Tibial artery (tissue), 4 donors: ENCODE results near the gene RABGAP1L.
"Not testable (repeated sequence)": the region's sequence is repeated elsewhere in the genome, so short reads cannot be mapped to it uniquely, and the experiment has no call there.

ENCODE experiments used
- DNase-seq, 2 donors: peaks; one replicate each; pipeline ENCODE4 v3.0.0-alpha.2; 2019
- H3K27ac ChIP-seq, 2 donors: fragments of 200-600 bp; sonication (generic) in 1 of 2; 1 replicate in 1 of 2; 2 replicates in 1 of 2; pipeline ENCODE4 v1.5.1; 2018 to 2019; ENCODE audit warnings: mild to moderate bottlenecking in 1 of 2
- H3K27me3 ChIP-seq, 2 donors: fragments of 200-600 bp; sonication (generic) in 1 of 2; one replicate each; pipeline versions ENCODE4 v1.5.1 to v1.6.0; 2016 to 2019
- H3K36me3 ChIP-seq, 3 donors: fragments of 200-600 bp; sonication (generic) in 2 of 3; one replicate each; pipeline ENCODE4 v1.5.1; 2016 to 2019; ENCODE audit warnings: mild to moderate bottlenecking in 2 of 3
- H3K4me1 ChIP-seq, 4 donors: fragments of 200-600 bp; sonication (generic) in 2 of 4; 1 replicate in 3 of 4; 2 replicates in 1 of 4; pipeline ENCODE4 v1.5.1; 2016 to 2019
- H3K4me3 ChIP-seq, 2 donors: fragments of 200-600 bp; sonication (generic) in 1 of 2; 1 replicate in 1 of 2; 2 replicates in 1 of 2; pipeline ENCODE4 v1.5.1; 2018 to 2019; ENCODE audit warnings: mild to moderate bottlenecking in 2 of 2
- H3K9me3 ChIP-seq, 3 donors: fragments of 200-600 bp; sonication (generic) in 1 of 3; one replicate each; pipeline ENCODE4 v1.5.1; 2016 to 2019
- intact Hi-C: fragments of 100-400 bp; cut with DNase I; formaldehyde crosslinking; loops from one replicate; pipeline ENCODE4 v1.15.0; 2023; ENCODE audit warnings: low total_unique reads
- TF ChIP-seq, protein P1 (sequence below), 2 experiments: fragments of 200-600 bp in 1 of 2; fragments of 450-650 bp in 1 of 2; IDR thresholded peaks; one replicate each; pipeline ENCODE4 v1.5.1; 2017 to 2019; ENCODE audit warnings: antibody characterized with exemption in 2 of 2, mild to moderate bottlenecking in 1 of 2, moderate library complexity in 1 of 2

RABGAP1L gene

DNA sequence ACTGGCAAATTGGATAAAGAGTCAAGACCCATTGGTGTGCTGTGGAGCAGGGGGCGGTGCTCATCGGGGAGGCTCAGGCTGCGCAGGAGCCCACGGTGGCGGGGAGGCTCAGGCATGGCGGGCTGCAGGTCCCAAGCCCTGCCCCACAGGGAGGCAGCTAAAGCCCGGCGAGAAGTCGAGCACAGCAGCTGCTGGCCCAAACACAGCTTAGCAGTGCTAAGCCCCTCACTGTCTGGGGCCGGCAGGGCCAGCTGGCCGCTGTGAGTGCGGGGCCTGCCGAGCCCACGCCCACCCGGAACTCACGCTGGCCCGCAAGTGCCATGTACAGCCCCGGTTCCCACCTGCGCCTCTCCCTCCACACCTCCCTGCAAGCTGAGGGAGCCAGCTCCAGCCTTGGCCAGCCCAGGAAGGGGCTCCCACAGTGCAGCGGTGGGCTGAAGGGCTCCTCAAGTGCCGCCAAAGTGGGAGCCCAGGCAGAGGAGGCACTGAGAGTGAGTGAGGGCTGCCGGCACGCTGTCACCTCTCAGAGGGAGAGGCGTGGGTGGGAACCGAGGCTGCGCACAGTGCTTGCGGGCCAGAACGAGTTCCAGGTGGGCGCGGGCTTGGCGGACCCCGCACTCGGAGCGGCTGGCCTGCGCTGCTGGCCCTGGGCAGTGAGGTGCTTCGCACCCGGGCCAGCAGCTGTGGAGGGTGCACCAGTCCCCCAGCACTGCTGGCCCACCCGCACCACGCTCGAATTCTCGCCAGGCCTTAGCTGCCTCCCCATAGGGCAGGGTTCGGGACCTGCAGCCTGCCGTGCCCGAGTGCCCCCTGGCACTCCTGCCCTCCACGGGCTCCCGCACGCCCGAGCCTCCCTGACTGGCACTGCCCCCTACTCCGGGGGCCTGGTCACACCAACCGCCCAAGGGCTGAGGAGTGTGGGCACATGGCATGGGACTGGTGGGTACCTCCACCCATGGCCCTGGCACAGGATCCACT, 551.8 kb downstream of the RABGAP1L start:
- Histone ChIP-seq H3K27ac (no peak overlapping the region), H3K9me3 (no peaks in the 10 kb centered on the region), H3K36me3 (peaks cover 0 to 7% (median 0%) of the 10 kb centered on the region in 3 donors), H3K4me3 (no peak overlapping the region), H3K27me3 (no peaks in the 10 kb centered on the region), H3K4me1 (no peaks in the 10 kb centered on the region)
- TF ChIP-seq, protein P1, sequence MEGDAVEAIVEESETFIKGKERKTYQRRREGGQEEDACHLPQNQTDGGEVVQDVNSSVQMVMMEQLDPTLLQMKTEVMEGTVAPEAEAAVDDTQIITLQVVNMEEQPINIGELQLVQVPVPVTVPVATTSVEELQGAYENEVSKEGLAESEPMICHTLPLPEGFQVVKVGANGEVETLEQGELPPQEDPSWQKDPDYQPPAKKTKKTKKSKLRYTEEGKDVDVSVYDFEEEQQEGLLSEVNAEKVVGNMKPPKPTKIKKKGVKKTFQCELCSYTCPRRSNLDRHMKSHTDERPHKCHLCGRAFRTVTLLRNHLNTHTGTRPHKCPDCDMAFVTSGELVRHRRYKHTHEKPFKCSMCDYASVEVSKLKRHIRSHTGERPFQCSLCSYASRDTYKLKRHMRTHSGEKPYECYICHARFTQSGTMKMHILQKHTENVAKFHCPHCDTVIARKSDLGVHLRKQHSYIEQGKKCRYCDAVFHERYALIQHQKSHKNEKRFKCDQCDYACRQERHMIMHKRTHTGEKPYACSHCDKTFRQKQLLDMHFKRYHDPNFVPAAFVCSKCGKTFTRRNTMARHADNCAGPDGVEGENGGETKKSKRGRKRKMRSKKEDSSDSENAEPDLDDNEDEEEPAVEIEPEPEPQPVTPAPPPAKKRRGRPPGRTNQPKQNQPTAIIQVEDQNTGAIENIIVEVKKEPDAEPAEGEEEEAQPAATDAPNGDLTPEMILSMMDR (IDR thresholded peaks at IDR 0.05), result no peak
- intact Hi-C loops, result no loop called here
- DNase-seq, result no peak

DNA sequence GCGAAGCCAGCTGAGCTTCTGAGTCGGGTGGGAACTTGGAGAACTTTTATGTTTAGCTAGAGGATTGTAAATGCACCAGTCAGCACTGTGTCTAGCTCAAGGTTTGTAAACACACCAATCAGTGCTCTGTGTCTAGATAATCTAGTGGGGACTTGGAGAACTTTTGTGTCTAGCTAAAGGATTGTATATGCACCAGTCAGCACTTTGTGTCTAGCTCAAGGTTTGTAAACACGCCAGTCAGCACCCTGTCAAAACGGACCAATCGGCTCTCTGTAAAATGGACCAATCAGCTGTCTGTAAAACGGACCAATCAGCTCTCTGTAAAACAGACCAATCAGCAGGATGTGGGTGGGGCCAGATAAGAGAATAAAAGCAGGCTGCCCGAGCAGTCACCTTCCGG, 552.5 kb downstream of the RABGAP1L start:
- H3K9me3 ChIP-seq, DNase-seq, H3K27ac ChIP-seq, H3K4me1 ChIP-seq, intact Hi-C loops, H3K36me3 ChIP-seq, H3K27me3 ChIP-seq, H3K4me3 ChIP-seq: not testable (repeated sequence)

DNA sequence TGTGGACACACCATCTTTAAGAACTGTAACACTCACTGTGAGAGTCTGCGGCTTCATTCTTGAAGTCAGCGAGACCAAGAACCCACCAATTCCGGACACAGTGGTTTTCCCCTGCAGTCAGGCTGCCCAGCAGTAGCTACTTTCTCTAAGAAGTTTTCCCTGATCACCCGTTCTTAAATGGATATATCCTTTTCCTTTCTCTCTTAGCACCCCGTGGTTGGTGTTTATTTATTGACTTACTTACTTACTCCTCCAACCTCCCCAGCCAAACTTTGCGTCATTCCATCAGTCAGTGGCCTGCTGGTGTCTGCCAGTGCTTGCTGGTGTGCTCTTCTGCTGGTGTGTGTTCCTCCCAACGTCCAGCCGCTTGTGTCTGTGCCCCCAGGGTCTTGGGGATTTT, 553.2 kb downstream of the RABGAP1L start:
- Histone ChIP-seq H3K4me1 (no peaks in the 10 kb centered on the region), H3K9me3 (no peaks in the 10 kb centered on the region), H3K27me3 (no peaks in the 10 kb centered on the region), H3K36me3 (peaks cover 0 to 7% (median 0%) of the 10 kb centered on the region in 3 donors), H3K27ac (no peak overlapping the region), H3K4me3 (no peak overlapping the region)
- no peak for DNase-seq
- intact Hi-C loops, result no loop called here
- TF ChIP-seq, protein P1 (IDR thresholded peaks at IDR 0.05), result no peak

DNA sequence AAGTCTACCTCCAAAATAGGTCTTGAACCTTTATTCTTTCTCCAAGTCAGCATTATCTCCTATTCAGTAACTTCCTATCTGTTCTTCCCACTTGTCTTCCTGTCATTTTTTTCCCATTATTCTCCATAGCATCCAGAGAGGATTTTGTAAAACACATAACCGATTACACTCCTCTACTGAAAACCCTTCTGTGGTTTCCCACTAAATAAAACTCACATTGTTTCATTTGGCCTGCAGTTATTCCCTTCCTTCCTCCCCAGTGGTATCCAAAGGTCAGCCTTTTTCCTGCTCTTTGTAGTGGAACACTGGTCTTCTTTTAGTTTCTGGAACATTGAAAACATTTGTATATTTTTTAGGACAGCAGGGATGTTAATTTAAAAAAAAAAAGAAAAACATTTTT, 554.5 kb downstream of the RABGAP1L start:
- DNase-seq, result no peak
- H3K9me3 ChIP-seq, result no peaks in the 10 kb centered on the region

DNA sequence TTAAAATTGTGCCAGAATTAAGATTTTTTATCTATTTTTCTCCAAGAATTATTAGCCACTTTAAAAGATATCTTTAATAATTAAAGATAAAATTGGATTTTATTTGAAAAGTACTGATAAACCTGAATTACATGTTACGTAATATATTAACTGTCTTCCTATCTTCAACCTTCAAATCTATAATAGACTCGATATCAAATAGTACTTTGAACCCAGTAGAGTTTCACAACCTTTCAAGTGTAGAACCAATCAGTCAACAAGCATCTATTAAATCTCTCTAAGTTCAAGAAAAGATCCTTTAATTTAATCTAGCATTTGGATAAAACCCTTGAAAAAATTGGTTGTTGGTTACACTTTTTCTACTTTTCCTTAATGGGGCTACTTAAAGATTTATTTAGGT, 559.9 kb downstream of the RABGAP1L start:
- H3K27ac ChIP-seq, result no peak overlapping the region
- intact Hi-C loops, result no loop called here
- DNase-seq, result no peak
- H3K9me3 ChIP-seq, result no peaks in the 10 kb centered on the region
- H3K4me1 ChIP-seq, result no peaks in the 10 kb centered on the region
- no peaks in the 10 kb centered on the region for H3K27me3 ChIP-seq
- H3K4me3 ChIP-seq, result no peak overlapping the region
- TF ChIP-seq, protein P1 (IDR thresholded peaks at IDR 0.05), result no peak
- H3K36me3 ChIP-seq, result no peaks in the 10 kb centered on the region

More for the DNA sequence above, 554.5 kb downstream of the RABGAP1L start:
- peaks cover 0 to 5% (median 0%) of the 10 kb centered on the region in 3 donors for H3K36me3 ChIP-seq
- no peaks in the 10 kb centered on the region for H3K27me3 ChIP-seq
- H3K4me1 ChIP-seq, result no peaks in the 10 kb centered on the region
- H3K4me3 ChIP-seq, result no peak overlapping the region
- intact Hi-C loops, result no loop called here
- no peak overlapping the region for H3K27ac ChIP-seq
- TF ChIP-seq, protein P1 (IDR thresholded peaks at IDR 0.05), result no peak

DNA sequence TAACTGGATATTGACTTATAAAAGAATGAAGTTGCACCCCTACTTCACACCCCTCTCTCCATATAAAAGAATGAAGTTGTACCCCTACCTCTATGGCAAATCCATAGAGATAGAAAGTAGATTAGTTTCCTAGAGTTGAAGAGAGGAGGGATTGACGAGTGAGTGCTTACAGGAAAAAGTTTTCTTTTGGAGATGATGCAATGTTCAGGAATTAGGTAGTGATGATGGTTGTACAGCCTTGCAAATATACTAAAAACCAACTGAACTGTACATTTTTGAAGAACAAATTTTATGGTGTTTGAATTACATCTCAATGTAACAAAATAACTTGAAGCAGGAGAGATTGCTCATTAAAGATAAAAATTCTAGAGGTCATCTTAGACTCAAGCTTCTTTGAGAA, 561.3 kb downstream of the RABGAP1L start:
- H3K36me3 ChIP-seq, result no peaks in the 10 kb centered on the region
- no peak overlapping the region for H3K4me3 ChIP-seq
- intact Hi-C loops, result no loop called here
- TF ChIP-seq, protein P1 (IDR thresholded peaks at IDR 0.05), result no peak
- H3K4me1 ChIP-seq, result no peaks in the 10 kb centered on the region
- DNase-seq, result no peak
- no peaks in the 10 kb centered on the region for H3K27me3 ChIP-seq
- no peak overlapping the region for H3K27ac ChIP-seq
- H3K9me3 ChIP-seq, result no peaks in the 10 kb centered on the region
